ENCODE measurements around the gene GLI2. TPM values are rescaled to one million over a fixed set of nuclear protein-coding genes. Genes with fewer than 3 reads are reported as not detected.

Gene GLI2
- 1.7 and 3.7 TPM in 2 replicates for total RNA-seq

DNA sequence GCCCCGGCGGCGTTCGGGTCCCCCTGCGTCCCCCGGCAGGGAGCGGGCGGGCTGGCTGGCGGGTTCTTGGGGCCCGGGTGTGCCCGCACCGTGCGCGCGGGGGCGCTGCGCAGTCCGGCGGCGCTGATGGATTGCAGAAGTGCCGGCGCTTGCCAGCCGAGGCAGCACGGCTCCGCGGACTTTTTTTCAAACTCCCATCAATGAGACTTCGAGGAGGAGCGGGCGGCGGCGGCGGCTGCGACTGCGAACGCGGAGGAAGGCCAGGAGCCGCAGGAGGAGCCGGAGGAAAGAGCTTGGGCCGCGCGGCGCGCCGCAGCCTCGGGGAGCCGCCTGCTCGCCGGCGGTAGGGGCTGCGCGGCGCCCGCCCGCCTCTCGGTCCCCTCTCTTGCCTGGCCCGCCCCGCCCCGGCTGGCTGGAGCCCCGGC lies at the start of gene GLI2:
Gene GLI2, plus strand, starts transcription at position 123 of the 425 bp plus-strand sequence. CDS start 61,453 bp downstream, outside the sequence.
- DNase-seq (ENCODE audit: extremely low read depth, low read depth, low spot score) = no peak

- DNase-seq (ENCODE audit: extremely low read depth, low read depth, low spot score) = no peak
Measured at GRCh38 chr2:120685974-120686297, 49.7 kb upstream of the GLI2 start.

DNA sequence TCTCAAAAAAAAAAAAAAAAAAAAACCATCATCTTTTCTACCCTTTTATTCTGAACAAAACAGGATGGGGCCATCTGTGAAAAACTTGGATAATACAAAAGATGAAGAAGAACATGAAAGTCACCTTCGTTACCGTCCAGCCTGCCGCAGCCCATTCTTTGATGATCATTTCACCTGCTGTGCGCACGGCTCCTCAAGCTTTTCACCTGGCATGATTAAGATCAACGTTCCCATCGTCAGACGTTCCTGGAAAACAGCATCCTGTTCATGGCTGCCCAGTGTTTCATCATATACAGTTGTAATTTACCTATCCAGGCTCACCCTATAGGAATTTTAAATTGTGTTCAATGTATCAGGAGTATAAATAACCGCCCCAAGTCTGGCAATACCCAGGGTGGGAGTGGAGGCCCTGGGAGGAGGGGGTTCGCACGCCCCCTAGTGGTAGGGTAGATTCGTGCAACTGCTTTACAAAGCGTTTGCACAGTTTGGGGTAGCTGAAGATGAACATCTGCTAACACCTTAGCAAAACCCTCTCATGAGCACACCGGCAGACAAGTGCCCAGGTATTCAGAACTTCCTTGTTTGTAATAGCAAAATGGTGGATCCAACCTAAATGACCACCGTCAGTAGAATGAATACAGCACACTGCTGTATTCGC lies 49.0 kb upstream of the GLI2 start:
- no peak for DNase-seq (ENCODE audit: extremely low read depth, low read depth, low spot score)

DNA sequence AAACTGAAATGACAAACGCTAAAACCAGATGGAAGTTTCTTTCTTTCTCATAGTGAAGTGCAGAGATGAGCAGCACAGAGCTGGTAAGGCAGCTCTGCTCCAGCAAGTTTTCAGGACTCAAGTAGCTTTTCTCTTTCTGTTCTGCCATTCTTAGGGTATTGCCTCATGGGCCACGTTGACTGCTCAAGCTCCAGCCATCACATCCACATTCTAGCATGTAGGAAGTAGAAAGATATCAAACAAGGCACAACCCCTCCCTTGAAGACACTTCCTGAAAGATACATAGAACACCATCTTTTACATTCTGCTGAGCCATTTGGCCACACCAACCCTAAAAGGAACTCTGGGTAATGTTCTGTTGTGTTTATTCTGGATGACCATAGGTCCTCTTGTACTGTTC lies 48.5 kb upstream of the GLI2 start:
- no peak for DNase-seq (ENCODE audit: extremely low read depth, low read depth, low spot score)

DNA sequence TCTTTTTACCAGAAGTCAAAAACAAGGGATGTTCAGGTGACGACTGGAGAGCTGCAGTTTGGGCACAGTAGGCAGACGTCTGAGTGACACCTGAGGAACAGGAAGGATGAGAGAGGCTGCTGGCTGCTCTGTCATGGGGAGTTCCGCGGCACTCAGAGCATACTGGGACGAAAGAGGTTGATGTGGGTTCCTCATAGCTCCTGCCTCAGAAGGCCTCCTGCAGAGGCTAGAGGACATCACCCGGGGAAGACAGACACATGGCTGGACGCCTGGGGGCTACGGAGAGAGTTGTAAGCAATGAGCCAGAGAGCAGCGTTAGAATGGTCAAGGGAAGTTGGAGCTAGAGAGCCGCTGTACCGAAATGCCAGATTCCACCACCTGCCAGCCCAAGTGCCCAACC lies 45.1 kb upstream of the GLI2 start:
- no peak for DNase-seq (ENCODE audit: extremely low read depth, low read depth, low spot score)

- DNase-seq (ENCODE audit: extremely low read depth, low read depth, low spot score) = no peak
Measured at GRCh38 chr2:120691410-120691809, 44.3 kb upstream of the GLI2 start.

DNA sequence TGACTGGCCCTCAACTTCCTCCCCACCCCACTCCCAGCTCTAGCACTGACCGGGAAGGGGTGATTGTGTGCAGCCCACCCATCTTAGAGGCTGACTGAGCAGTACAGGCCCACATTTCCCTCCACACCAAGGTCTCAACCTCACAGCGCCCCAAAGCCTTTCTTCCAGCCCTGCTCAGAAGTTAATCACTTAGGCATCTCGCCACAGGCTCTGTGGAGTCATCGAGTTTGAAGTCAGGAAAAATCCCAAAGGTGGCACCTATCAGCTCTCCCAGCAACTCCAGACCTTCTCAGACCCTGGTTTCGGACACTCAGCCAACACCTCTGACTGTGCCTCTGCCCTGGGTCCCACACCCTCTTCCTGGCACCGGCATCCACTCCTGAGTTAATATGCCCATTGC lies 43.0 kb upstream of the GLI2 start:
- DNase-seq (ENCODE audit: extremely low read depth, low read depth, low spot score) = no peak

- no peak for DNase-seq (ENCODE audit: extremely low read depth, low read depth, low spot score)
Measured at GRCh38 chr2:120693121-120693520, 42.5 kb upstream of the GLI2 start.

GRCh38 chr2:120694034-120694433 lies 41.6 kb upstream of the GLI2 start:
- DNase-seq (ENCODE audit: extremely low read depth, low read depth, low spot score) = no peak

DNA sequence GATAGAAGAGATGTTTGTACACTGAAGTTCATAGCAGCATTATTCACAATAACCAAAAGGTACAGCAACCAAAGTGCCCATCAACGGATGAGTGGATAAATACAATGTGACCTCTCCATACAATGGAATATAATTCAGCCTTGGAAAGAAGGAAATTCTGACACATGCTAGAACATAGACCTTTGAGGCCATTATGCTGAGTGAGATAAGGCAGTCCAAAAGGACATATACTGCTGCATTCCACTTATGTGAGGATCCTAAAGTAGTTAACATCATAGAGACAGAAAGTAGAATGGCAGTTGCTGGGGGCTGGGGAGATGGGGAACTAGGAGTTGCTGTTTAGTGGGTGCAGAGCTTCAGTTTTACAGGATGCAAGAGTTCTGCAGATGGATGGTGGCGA lies 38.2 kb upstream of the GLI2 start:
- DNase-seq (ENCODE audit: extremely low read depth, low read depth, low spot score) = no peak

DNA sequence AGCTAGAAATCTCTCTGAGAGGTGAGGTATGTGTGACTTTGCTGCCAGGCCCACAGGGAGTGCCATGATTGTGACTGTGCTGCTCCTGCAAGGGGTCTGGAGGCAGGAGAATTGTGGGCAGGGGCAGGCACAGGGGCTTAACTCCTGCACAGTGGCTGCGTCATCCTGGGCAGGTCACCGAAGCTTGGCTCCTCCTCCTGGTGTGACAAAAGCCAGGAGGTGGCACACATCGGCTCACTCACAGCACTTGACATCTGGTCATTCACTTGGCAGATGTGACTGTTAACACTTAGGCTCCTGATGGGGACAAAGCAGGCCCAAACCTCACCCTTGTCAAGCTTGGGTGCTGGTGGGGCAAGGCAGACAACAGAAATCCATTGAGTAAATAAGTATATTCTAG lies 36.4 kb upstream of the GLI2 start:
- DNase-seq (ENCODE audit: extremely low read depth, low read depth, low spot score) = no peak

GRCh38 chr2:120700659-120701058 lies 35.0 kb upstream of the GLI2 start:
- no peak for DNase-seq (ENCODE audit: extremely low read depth, low read depth, low spot score)

GRCh38 chr2:120701096-120701495 lies 34.6 kb upstream of the GLI2 start:
- DNase-seq (ENCODE audit: extremely low read depth, low read depth, low spot score) = no peak

DNA sequence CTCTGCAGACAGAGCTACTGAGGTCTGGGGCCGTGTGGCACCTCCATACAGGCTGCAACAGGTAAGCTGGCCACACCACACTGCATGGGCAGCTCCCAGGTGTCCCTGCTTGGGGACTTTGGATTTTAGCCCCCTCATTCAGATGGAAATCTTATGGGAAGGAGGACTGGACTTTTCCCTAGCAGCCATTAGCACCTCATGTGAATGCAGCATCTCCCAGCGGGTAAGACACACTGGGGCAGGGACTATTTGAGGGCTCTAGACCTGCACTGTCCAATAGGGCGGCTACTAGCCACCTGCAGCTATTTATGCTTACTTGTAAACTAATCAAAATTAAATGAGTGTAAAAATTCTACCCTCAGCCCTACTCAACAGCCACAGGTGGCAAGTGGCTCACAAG lies 34.2 kb upstream of the GLI2 start:
- no peak for DNase-seq (ENCODE audit: extremely low read depth, low read depth, low spot score)

DNA sequence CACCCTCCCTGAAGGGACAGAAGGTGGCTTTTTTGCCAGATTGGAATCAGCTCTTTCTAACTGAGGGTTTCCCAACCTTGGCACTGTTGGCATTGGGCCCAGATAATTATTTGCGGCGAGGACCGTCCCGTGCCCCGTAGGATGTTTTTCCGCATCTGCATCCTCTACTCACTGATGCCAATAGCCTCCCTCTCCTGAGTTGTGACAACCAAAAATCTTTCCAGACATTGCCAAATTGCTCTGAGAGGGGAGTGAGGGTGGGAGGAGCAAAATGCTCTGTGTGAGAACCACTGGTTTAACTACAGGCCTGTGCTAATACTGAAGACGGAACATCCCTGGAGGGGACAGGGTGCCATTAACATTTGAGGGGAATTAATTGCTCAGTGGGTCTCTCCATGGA lies 33.6 kb upstream of the GLI2 start:
- no peak for DNase-seq (ENCODE audit: extremely low read depth, low read depth, low spot score)

DNA sequence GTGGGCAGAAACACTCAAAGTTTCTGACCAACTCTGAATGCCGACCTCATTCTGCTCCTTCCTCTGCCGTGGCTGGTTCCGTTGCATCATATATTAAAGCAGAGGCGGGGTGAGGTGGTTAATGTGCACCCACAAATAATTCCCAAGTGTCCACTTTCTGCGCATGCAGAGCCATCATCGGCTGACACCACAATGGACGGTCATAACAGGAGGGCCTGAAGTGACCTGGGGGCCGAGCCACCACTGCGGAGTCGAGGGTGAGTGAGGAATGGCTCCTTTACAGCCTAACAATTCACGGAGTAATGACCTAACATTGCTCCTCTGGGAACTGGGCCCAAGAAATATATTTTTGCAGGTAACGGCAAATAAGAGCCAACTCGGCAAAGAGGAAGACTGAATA lies 32.9 kb upstream of the GLI2 start:
- DNase-seq (ENCODE audit: extremely low read depth, low read depth, low spot score) = no peak

DNA sequence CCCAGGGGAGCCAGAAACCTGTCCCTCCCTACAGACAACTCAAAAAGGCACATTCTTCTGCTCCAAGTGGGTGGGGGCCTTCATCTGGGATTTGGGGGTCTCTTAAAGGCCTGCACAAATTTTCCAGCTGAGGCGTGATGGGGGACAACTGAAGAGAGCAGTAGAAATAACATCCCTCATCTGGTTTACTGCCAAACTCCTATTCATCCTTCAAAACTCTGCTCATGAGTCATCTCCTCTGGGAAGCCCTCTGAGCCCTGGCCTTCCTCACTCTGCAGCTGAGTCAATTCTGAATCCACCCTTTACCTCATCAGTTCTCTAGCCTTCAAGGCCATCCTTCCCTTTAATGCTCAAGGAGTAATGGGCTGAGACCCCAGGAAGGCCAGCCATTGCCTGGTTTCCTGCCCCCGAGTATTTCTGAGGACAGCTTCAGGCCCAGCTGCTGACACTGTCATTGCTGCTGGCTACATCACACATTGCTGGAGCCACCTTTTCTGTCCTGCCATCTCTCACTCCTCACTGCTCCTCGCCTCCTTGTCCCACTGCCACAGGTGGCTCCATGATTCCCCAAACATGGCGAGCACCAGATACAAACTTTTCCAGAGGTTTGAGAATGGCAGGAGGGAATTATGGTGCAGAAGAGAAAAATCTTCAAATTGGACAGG lies 32.2 kb upstream of the GLI2 start:
- DNase-seq (ENCODE audit: extremely low read depth, low read depth, low spot score) = no peak

- DNase-seq (ENCODE audit: extremely low read depth, low read depth, low spot score) = no peak
Measured at GRCh38 chr2:120704696-120705095, 31.0 kb upstream of the GLI2 start.

- DNase-seq (ENCODE audit: extremely low read depth, low read depth, low spot score) = no peak
Measured at GRCh38 chr2:120707816-120708215, 27.9 kb upstream of the GLI2 start.

DNA sequence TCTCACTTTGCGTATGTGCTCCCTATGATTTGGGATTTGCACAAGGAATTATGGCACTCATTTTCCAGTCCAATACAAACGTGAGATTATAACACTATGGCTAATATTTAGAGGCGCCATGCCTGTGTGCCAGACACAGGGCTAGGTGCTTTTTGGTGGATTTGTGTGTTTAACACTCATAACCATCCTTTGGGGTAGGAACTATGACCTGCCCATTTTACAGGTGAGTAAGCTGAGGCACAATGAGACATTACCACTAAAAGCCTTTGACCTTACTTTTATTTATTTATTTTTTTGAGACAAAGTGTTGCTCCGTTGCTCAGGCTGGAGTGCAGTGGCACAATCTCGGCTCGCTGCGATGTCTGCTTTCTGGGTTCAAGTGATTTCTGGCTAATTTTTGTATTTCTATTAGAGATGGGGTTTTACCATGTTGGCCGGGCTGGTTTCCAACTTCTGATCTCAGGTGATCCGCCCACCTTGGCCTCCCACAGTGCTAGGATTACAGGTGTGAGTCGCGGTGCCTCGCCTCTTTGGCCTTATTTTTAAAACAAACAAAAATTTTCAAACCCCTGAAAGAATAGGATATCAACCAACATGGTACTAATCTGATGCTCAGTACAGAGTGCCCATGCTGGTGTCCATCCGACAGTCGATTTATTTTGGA lies 26.6 kb upstream of the GLI2 start:
- DNase-seq (ENCODE audit: extremely low read depth, low read depth, low spot score) = no peak

- DNase-seq (ENCODE audit: extremely low read depth, low read depth, low spot score) = no peak
Measured at GRCh38 chr2:120709608-120710041, 26.0 kb upstream of the GLI2 start.

GRCh38 chr2:120710256-120710655 lies 25.4 kb upstream of the GLI2 start:
- no peak for DNase-seq (ENCODE audit: extremely low read depth, low read depth, low spot score)

Measured in glomerular endothelial cell (primary cell).